HG03469 (cell line): ENCODE results near the gene EVI5L.

Experiments
- ATAC-seq: cut with Tn5 transposase; IDR thresholded peaks from one replicate; pipeline ENCODE4 v1.9.1; 2021; ENCODE audit warnings: mild to moderate bottlenecking, moderate library complexity, moderate number of reproducible peaks; ENCODE audit not compliant: unreplicated experiment

EVI5L gene

GRCh38 chr19:7910321-7911161, 80.5 kb downstream of the EVI5L start:
- ATAC-seq: no peak

GRCh38 chr19:7911508-7912143, 81.6 kb downstream of the EVI5L start:
- ATAC-seq: no peak

- no peak for ATAC-seq
These were observed 82.2 kb downstream of the EVI5L start for GRCh38 chr19:7912144-7912696.

GRCh38 chr19:7912697-7913564, 82.9 kb downstream of the EVI5L start:
- no peak for ATAC-seq

- no peak for ATAC-seq
These were observed 83.6 kb downstream of the EVI5L start for GRCh38 chr19:7913652-7914051.

GRCh38 chr19:7914099-7914498, 84.1 kb downstream of the EVI5L start:
- no peak for ATAC-seq
